Erythroblast (primary cell): ENCODE data around the gene DSCAM.

Source experiments
- GATA1 ChIP-seq: IDR thresholded peaks from 2 replicates; pipeline ENCODE4 v1.6.1; 2011; ENCODE audit warnings: low read depth, mild to moderate bottlenecking, control low read depth, low read length, moderate library complexity
- POLR2A ChIP-seq: IDR thresholded peaks from 2 replicates; pipeline ENCODE4 v1.6.1; 2011; ENCODE audit warnings: mild to moderate bottlenecking, low read length

GRCh38 chr21:40512590-40512989 is 334.4 kb downstream of the DSCAM start:
- TF ChIP-seq POLR2A: no peak
- no peak for TF ChIP-seq GATA1
